ENCODE measurements around the gene AKAP13. TPM values are rescaled to one million over a fixed set of nuclear protein-coding genes. Genes with fewer than 3 reads are reported as not detected.

The AKAP13 gene
- total RNA-seq, 4 donors from 2014 or later, result 128 to 460 (median 243) TPM

GRCh38 chr15:85588677-85589076 is 208.3 kb downstream of the AKAP13 start:
- intact Hi-C loops (cut with DNase I; ENCODE audit: low total_unique reads), result no loop called here
- peaks cover 6 to 10% of the 10 kb centered on the region in 2 donors for H3K4me1 ChIP-seq
- H3K27ac ChIP-seq, result peak overlapping the region; percentile 66 to 69

GRCh38 chr15:85589851-85590250 is 209.4 kb downstream of the AKAP13 start:
- no peak overlapping the region for H3K4me3 ChIP-seq
- intact Hi-C loops (cut with DNase I; ENCODE audit: low total_unique reads), result no loop called here
- H3K4me1 ChIP-seq, result peaks cover 0 to 10% of the 10 kb centered on the region in 2 donors
- no peaks in the 10 kb centered on the region for H3K36me3 ChIP-seq
- H3K27me3 ChIP-seq, result no peaks in the 10 kb centered on the region
- H3K9me3 ChIP-seq, result no peaks in the 10 kb centered on the region
- DNase-seq, result no peak
- TF ChIP-seq CTCF (IDR thresholded peaks at IDR 0.05) (no peak), POLR2A (IDR thresholded peaks at IDR 0.05) (no peak)
- peak overlapping the region; percentile 66 to 69 for H3K27ac ChIP-seq

More at GRCh38 chr15:85588677-85589076, 208.3 kb downstream of the AKAP13 start:
- Histone ChIP-seq H3K4me3 (no peak overlapping the region), H3K27me3 (no peaks in the 10 kb centered on the region), H3K36me3 (no peaks in the 10 kb centered on the region), H3K9me3 (no peaks in the 10 kb centered on the region)
- TF ChIP-seq CTCF (IDR thresholded peaks at IDR 0.05), result no peak
- no peak for TF ChIP-seq POLR2A (IDR thresholded peaks at IDR 0.05)
- DNase-seq, result no peak

GRCh38 chr15:85591622-85592021 is 211.2 kb downstream of the AKAP13 start:
- Histone ChIP-seq H3K27me3 (no peaks in the 10 kb centered on the region), H3K9me3 (no peaks in the 10 kb centered on the region), H3K36me3 (no peaks in the 10 kb centered on the region), H3K4me3 (no peak overlapping the region), H3K4me1 (peaks cover 0 to 5% of the 10 kb centered on the region in 2 donors), H3K27ac (peak overlapping the region in 1 of 2 donors; percentile 71)
- intact Hi-C loops (cut with DNase I; ENCODE audit: low total_unique reads), result no loop called here
- no peak for TF ChIP-seq POLR2A (IDR thresholded peaks at IDR 0.05)
- TF ChIP-seq CTCF (IDR thresholded peaks at IDR 0.05), result no peak
- no peak for DNase-seq

GRCh38 chr15:85592148-85592547 is 211.7 kb downstream of the AKAP13 start:
- intact Hi-C loops (cut with DNase I; ENCODE audit: low total_unique reads), result no loop called here
- DNase-seq, result no peak
- Histone ChIP-seq H3K27me3 (no peaks in the 10 kb centered on the region), H3K36me3 (no peaks in the 10 kb centered on the region), H3K27ac (peak overlapping the region; percentile 46 to 71), H3K4me3 (no peak overlapping the region), H3K9me3 (no peaks in the 10 kb centered on the region), H3K4me1 (peaks cover 0 to 5% of the 10 kb centered on the region in 2 donors)
- TF ChIP-seq POLR2A (IDR thresholded peaks at IDR 0.05) (no peak), CTCF (IDR thresholded peaks at IDR 0.05) (peak; percentile 24 to 51 (median 36))

GRCh38 chr15:85593809-85594445 is 213.5 kb downstream of the AKAP13 start:
- Histone ChIP-seq H3K36me3 (no peaks in the 10 kb centered on the region), H3K27ac (peak overlapping the region in 1 of 2 donors; percentile 12), H3K4me3 (no peak overlapping the region), H3K4me1 (peaks cover 0 to 5% of the 10 kb centered on the region in 2 donors), H3K9me3 (no peaks in the 10 kb centered on the region), H3K27me3 (no peaks in the 10 kb centered on the region)
- TF ChIP-seq POLR2A (IDR thresholded peaks at IDR 0.05), result no peak
- TF ChIP-seq CTCF (IDR thresholded peaks at IDR 0.05), result no peak
- DNase-seq, result no peak
- intact Hi-C loops (cut with DNase I; ENCODE audit: low total_unique reads), result no loop called here

Measured in uterus (tissue), 4 donors.